ENCODE data around the gene GHR.
"Not testable (repeated sequence)": the region's sequence is repeated elsewhere in the genome, so short reads cannot be mapped to it uniquely, and the experiment has no call there.

The GHR gene

DNA sequence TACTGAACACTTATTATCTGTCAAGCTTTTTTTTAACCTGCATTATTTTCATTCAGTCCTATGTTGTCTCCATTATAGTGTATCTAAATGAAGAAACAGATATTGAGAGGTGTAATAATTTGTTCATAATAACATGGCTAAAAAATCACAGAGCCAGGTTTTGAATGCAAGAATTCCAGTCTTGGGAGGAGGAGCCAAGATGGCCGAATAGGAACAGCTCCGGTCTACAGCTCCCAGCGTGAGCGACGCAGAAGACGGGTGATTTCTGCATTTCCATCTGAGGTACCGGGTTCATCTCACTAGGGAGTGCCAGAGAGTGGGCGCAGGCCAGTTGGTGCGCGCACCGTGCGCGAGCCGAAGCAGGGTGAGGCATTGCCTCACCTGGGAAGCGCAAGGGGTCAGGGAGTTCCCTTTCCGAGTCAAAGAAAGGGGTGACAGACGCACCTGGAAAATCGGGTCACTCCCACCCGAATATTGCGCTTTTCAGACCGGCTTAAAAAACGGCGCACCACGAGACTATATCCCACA is 311.4 kb downstream of the GHR start:
- not testable (repeated sequence) for FAIRE-seq

DNA sequence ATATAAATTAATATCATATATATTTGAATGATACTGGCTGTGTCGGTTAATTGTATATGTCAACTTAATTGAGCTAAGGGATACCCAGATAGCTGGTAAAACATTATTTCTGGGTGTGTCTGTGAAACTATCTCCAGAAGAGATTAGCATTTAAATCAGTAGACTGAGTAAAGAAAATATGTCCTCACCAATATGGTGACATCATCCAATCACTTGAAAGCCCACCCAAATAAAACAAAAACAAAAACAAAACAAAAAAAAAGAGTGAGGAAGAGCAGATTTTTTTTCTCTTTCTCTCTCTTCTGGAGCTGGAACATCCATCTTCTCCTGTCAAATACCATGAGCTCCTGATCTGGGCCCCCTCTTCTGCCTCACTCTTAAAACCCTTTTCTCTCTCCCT is 317.7 kb downstream of the GHR start:
- no peak for FAIRE-seq

DNA sequence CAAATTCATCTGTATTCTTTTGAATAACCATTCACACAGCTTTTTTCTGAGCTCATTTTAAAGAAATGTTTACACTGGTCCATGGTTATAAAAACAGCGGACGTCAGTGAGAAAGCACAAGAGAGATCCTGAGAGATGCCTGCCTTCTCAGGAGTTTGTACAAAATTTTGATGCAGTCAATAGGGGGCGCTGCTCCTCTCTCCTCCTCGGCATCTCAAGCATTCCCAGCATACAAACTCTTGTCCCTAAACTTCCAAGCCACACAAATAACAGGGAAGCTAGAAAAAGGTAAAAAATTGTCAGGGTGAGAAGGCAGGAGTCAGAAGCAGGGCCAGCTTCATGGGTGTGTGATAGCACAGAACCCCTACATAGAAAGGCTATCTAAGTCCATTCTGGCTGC is 322.2 kb downstream of the GHR start:
- no peak for FAIRE-seq

DNA sequence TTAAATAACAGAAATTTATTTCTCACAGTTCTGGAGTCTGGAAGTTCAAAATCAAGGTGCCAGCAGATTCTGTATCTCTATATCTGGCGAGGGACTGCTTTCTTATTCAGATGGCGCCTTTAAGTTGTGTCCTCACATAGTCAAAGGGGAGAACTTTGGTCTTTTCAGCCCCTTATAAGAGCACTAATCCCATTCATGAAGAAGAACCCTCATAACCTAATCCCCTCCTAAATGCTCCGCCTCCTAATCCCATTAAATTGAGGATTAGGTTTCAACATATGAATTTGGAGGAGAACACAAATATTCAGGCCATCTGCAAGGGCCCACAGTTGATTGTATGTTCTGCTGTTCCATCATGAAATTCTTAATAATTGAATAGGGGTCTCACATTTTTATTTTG is 322.6 kb downstream of the GHR start:
- no peak for FAIRE-seq

DNA sequence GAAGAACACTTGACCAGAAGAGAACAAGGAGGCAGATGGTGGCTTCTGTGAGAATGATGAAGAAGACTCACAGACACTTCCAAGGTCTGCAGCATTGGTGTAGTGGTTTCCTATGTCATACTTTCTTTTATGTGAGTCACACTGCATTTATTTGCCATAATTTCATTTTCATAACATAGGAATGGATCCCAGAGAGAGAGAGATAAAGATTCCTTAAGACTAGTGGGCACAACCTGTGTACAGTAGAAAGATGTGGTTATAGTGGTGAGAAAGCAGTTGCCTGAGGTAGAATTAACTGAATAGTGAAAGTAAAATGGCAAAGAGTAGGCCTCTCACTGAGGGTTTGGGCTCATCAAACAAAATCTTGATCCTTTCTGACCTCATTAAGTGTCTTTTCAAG is 325.8 kb downstream of the GHR start:
- FAIRE-seq = no peak

DNA sequence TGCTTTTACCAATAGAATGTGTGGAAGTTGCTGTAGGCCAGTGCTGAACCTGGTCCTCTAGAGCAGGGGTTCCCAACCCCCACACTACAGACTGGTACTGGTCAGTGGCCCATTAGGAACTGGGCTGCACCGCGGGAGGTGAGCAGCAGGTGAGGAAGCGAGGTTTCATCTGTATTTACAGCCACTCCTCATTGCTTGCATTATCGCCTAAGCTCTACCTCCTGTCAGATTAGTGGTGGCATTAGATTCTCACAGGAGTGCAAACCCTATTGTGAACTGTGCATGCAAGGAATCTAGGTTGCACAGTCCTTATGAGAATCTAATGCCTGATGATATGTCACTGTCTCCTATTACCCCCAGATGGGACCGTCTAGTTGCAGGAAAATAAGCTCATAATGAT is 327.3 kb downstream of the GHR start:
- no peak for FAIRE-seq

DNA sequence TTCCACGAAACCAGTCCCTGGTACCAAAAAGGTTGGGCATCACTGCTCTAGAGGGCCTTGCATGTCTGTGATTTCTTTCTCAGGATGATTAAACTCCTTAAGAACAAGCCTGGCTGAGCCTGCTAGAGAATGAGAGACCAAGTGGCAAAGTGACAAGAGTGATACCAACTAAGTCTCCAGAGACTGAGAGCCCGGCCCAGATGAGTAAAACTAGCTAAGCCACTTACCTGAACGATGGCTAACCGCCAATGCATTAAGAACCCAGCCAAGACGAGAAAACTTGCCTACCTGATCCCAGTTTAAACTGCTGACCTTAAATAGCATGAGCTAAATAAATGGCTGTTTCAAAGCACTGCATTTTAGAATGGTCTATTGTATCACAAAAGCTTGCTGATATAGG is 327.8 kb downstream of the GHR start:
- no peak for FAIRE-seq

DNA sequence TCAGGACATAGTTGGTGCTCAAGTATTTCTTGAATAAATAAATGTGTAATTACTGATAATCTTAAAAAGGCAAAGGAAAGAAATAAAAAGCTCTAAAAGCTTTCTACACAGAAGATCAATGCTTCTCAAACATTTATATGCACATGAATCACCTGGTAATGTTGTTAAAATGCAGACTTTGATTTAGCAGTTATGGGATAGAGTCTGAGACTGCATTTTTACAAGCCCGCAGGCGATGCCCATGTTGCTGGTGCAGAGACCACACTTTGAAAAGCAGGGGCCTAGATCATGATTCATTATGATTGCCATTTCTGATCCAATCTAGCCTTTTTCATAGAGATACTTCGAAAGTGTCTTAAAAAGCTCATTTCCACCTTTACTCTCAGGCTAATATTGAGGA is 329.9 kb downstream of the GHR start:
- no peak for FAIRE-seq

DNA sequence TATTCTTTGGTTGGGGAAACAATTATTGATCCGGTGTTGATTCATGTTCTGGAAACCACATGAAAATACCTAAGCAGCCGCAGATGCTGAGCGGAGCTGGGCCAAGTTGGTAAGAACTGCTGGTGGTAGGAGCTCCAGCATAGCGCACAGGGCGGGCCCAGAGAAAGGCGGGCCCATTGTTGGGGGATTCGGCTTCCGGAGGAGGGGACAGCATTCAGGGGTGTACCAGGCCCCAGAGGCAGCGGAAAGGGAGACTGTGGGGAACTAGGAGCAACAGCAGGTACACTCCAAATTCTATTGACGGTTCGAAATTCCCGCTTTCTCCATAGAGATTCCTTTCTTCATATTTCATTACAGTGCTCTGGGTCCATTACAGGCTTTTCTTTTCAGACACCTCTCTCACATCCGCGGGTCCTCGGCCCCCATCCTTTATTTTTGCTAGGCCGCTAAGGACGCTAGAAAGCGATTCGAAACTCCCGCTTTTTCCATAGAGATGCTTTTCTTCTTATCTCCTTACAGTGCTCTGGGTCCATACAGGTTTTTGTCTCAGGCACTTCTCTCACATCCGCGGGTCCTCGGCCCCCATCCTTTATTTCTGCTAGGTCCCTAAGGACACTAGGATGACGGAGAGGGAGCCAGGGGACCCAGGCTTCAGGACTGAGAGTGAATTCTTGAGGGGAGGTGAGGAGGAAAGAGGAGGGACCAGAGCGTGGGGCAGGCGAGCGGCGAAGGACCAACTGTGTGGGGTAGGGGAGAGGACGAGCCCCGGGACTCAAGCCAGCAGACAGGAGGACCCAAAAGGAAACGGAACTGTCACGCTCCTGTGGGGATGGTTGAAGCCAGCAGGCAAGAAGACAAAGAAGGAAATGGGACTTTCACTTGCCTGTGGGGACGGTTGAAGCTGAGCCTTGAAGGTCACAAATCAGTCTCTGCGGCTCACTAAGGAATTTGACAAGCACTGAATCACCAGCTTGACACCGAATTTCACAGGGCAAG is 333.7 kb downstream of the GHR start, which contains the start of gene CCDC152:
Gene CCDC152 (plus strand): TSS at position 213 of the 996 bp plus-strand sequence. CDS start 2,304 bp downstream, outside the sequence.
- FAIRE-seq = no peak

DNA sequence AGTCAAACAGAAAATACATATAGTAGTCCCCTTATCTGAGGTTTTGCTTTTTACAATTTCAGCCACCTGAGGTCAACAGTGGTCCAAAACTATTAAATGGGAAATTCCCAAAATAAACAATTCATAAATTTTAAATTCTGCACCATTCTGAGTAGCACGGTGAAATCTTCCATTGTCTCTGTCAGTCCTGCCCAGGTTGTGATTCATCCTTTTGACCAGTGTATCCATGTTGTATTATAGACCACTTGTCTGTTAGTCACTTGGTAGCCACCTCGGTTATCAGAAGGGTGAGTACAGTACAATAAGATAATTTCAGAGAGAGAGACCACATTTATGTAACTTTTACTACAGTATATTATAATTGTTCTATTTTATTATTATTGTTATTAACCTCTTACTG is 336.2 kb downstream of the GHR start:
- no peak for FAIRE-seq

DNA sequence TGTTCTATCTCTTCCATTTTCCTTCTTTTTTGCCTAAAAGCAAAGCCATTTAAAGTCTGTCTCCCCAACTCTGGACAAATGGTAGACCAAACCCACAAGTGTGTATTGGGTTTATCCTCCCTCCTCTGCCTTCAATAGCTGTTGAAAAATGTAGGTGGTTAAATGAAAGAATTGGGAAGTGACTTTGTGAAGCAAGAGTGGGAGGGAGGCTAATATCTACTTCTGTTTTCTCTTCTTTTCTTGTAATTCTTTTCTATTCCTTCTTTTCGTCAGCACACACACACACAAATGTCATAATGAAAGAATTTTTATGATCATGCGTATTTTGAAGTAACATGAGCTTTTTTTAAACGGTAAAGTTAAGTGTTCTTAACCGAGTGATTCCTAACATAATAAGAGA is 337.2 kb downstream of the GHR start:
- FAIRE-seq = no peak

DNA sequence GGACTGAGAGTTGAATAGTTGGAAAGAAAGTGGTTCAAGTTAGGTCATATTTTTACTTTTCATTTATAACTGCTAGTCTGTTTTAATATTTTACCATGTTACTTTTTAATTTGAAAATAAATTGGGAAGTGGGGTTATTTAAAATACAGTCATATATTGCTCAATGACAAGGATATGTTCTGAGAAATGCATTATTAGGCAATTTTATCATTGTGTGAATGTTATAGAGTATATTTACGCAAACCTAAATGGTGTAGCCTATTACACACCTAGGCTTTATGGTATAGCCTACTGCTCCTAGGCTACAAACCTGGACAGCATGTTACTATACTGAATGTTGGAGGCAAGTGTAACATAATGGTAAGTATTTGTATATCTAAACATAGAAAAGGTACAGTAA is 338.6 kb downstream of the GHR start:
- FAIRE-seq = no peak

DNA sequence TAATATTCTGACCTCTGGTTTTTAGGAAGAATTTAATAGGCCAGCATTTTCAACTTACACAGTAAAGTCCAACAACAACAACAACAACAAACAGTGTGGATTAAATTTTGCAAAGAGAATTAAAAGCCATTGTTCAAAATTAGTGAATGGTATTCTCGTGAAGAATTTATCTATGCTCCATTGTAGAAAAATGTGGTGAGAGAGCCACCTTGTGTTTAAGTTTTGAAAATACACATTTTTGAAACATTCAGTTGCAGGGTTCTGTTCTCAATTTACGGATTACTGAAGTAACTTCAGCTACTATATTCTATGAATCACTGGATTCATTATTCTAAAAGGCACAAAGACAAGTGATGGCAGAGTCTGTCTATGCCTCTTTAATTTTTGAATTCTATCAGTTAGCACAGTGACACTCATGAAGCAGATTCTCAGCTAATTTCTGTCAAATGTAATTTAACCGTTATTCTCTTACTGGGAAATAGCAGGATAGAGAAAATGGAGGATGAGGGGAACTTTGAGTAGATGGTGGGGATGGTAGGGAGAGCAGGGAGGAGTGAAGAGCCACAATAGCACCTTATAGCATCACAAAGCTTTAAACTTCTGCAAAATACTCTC is 344.4 kb downstream of the GHR start:
- peak; percentile 95 for FAIRE-seq

DNA sequence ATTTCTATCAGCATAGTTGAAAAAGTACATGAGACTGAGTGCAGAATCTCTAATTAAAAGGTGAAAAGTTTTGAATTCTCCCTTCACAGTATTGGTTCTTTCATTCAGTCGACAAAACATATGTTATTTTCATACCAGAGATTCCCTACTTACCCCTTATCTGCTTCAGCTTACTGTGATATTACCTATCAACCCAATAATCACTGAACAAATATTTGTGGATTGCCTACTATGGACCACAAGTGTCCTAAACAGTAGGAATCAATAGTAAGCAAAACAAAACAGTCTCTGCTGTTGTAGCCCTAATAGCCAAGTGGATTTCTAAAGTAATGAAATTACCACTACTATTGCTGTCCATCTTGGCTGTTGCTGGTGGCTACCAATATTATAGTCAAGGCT is 344.9 kb downstream of the GHR start:
- no peak for FAIRE-seq

DNA sequence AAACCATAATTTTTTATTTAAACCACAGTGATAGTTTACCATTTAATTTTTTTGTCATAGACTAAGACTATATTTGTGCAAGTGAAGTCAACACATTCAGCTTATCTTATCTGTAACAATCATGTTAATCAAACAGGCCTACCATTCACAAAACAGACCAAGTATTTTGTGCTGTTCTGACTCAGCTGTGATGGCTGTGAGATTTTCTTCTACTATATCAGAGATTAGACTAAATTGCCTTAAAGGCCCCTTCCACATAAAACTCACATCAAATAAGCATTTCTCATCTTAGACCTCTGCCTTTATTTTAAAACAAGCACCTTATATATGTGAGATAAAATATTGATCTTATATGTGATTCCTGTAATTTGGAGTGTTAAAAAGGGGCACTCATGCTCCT is 346.8 kb downstream of the GHR start:
- FAIRE-seq = no peak
